ENCODE data around the gene PDE4D.

The PDE4D gene

DNA sequence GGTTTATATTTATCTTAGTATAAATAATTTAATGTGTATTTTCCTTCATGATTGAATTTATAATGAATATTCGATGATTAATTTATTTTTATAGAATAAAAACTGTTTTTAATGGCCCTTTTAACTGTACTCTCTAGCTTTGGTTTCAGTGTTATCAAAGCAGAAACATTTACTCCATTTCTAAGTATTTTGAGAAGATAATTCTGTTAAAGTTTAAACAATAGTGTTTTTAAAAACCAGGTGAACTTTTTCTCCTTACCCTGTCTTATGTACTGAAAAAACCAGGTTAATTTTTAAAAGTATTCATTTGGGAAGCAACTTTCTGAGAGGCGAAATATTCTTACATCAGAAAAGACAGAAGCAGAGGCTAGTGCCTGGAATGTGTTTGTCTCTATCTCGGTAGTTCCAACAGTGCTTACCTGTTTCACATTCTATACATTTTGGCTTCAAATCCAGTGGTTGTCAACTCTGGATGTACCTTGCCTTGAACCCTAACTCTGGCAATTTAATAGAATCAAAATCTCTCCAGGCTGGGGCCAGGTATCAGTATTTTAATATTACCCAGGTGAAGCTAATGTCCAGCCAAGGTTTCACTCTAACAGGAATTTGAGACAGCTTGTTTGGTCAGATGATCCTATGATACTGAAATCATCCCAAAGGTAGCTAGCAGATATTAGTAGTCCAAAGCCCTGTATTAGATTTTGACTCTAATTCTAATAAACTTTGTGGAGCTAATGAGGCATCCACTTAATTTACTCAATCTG is 434.4 kb downstream of the PDE4D start:
- Histone ChIP-seq H3K9ac (ENCODE audit: low read depth, low read length, poor library complexity) (no peak overlapping the region), H2BK12ac (ENCODE audit: low read length) (no peak overlapping the region), H3K79me1 (ENCODE audit: low read depth, low read length) (no peaks in the 10 kb centered on the region), H2BK15ac (ENCODE audit: low read length) (no peak overlapping the region), H3K4me2 (ENCODE audit: insufficient read depth, low read length, poor library complexity, severe bottlenecking) (no peak overlapping the region), H3K4ac (ENCODE audit: low read length) (no peak overlapping the region), H4K8ac (ENCODE audit: low read depth, low read length) (no peak overlapping the region), H3K27ac (replicated peaks; ENCODE audit: low read length) (no peak overlapping the region), H4K91ac (ENCODE audit: low read depth, low read length, poor library complexity) (no peak overlapping the region), H3K9me3 (replicated peaks in 1 of 2; ENCODE audit: control insufficient read depth in 2 of 2, insufficient read depth in 1 of 2, low read depth in 1 of 2, low read length in 2 of 2) (peaks cover 0 to 7% of the 10 kb centered on the region in 2 donors), H2BK120ac (ENCODE audit: low read depth, low read length) (no peak overlapping the region), H3K23ac (ENCODE audit: low read depth, low read length, poor library complexity) (no peak overlapping the region), H3K14ac (ENCODE audit: low read length) (no peak overlapping the region), H3K18ac (ENCODE audit: low read length) (no peak overlapping the region), H3K36me3 (replicated peaks in 1 of 2; ENCODE audit: control insufficient read depth in 2 of 2, insufficient read depth in 2 of 2, low read length in 2 of 2) (no peaks in the 10 kb centered on the region), H2AFZ (ENCODE audit: low read length) (no peak overlapping the region), H2BK5ac (ENCODE audit: low read length) (no peak overlapping the region), H3K4me3 (ENCODE audit: low read length in 2 of 2) (no peak overlapping the region), H2AK5ac (ENCODE audit: low read depth, low read length) (no peak overlapping the region), H3K4me1 (ENCODE audit: control insufficient read depth in 2 of 2, insufficient read depth in 1 of 2, low read depth in 1 of 2, low read length in 2 of 2) (no peaks in the 10 kb centered on the region), H3K27me3 (ENCODE audit: control insufficient read depth in 3 of 3, insufficient read depth in 3 of 3, low read depth in 1 of 3, low read length in 3 of 3) (no peaks in the 10 kb centered on the region)
- no CpG with 5 or more reads among the region's 3 CpGs for WGBS, 2 donors (ENCODE audit: extremely low coverage in 2 of 2, insufficient read length in 2 of 2, insufficient replicate concordance in 1 of 2)
- no peak for DNase-seq (ENCODE audit: low spot score)

DNA sequence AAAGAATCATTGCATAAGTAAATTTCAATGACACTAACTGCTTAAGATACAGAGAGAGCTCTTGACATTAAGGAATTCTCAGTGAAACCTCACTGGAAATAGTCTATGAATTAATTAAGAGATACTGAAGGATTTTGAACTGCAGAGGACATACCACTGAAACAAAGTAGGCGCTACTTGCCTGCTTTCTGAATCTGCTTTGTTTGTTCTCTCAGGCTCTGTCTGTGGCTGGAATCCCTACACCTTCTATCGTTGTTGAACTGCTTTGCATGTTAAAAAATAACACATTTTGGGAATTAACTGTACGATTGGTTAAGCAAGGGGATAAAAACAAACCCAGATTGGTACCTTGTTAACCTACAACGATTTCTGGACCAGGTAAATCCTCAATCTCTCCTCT is 435.2 kb downstream of the PDE4D start:
- no peak overlapping the region for H3K18ac ChIP-seq (ENCODE audit: low read length)
- no peaks in the 10 kb centered on the region for H3K79me1 ChIP-seq (ENCODE audit: low read depth, low read length)
- no peak overlapping the region for H2AFZ ChIP-seq (ENCODE audit: low read length)
- no peak overlapping the region for H3K23ac ChIP-seq (ENCODE audit: low read depth, low read length, poor library complexity)
- no peak overlapping the region for H2BK5ac ChIP-seq (ENCODE audit: low read length)
- no peak overlapping the region for H2BK15ac ChIP-seq (ENCODE audit: low read length)
- no CpG with 5 or more reads among the region's 4 CpGs for WGBS, 2 donors (ENCODE audit: extremely low coverage in 2 of 2, insufficient read length in 2 of 2, insufficient replicate concordance in 1 of 2)
- H2BK12ac ChIP-seq (ENCODE audit: low read length): no peak overlapping the region
- H3K4me3 ChIP-seq (ENCODE audit: low read length in 2 of 2): no peak overlapping the region
- peaks cover 0 to 7% of the 10 kb centered on the region in 2 donors for H3K9me3 ChIP-seq (replicated peaks in 1 of 2; ENCODE audit: control insufficient read depth in 2 of 2, insufficient read depth in 1 of 2, low read depth in 1 of 2, low read length in 2 of 2)
- H4K91ac ChIP-seq (ENCODE audit: low read depth, low read length, poor library complexity): no peak overlapping the region
- H4K8ac ChIP-seq (ENCODE audit: low read depth, low read length): no peak overlapping the region
- no peak overlapping the region for H3K9ac ChIP-seq (ENCODE audit: low read depth, low read length, poor library complexity)
- H3K4ac ChIP-seq (ENCODE audit: low read length): no peak overlapping the region
- no peak overlapping the region for H2AK5ac ChIP-seq (ENCODE audit: low read depth, low read length)
- H3K4me2 ChIP-seq (ENCODE audit: insufficient read depth, low read length, poor library complexity, severe bottlenecking): no peak overlapping the region
- H3K36me3 ChIP-seq (replicated peaks in 1 of 2; ENCODE audit: control insufficient read depth in 2 of 2, insufficient read depth in 2 of 2, low read length in 2 of 2): no peaks in the 10 kb centered on the region
- DNase-seq (ENCODE audit: low spot score): no peak
- no peak overlapping the region for H3K14ac ChIP-seq (ENCODE audit: low read length)
- no peak overlapping the region for H3K27ac ChIP-seq (replicated peaks; ENCODE audit: low read length)
- no peak overlapping the region for H2BK120ac ChIP-seq (ENCODE audit: low read depth, low read length)
- H3K27me3 ChIP-seq (ENCODE audit: control insufficient read depth in 3 of 3, insufficient read depth in 3 of 3, low read depth in 1 of 3, low read length in 3 of 3): no peaks in the 10 kb centered on the region
- H3K4me1 ChIP-seq (ENCODE audit: control insufficient read depth in 2 of 2, insufficient read depth in 1 of 2, low read depth in 1 of 2, low read length in 2 of 2): no peaks in the 10 kb centered on the region

- Histone ChIP-seq H2AFZ (ENCODE audit: low read length) (no peak overlapping the region), H3K9me3 (replicated peaks in 1 of 2; ENCODE audit: control insufficient read depth in 2 of 2, insufficient read depth in 1 of 2, low read depth in 1 of 2, low read length in 2 of 2) (peaks cover 0 to 8% of the 10 kb centered on the region in 2 donors), H3K9ac (ENCODE audit: low read depth, low read length, poor library complexity) (no peak overlapping the region), H3K4me1 (ENCODE audit: control insufficient read depth in 2 of 2, insufficient read depth in 1 of 2, low read depth in 1 of 2, low read length in 2 of 2) (no peaks in the 10 kb centered on the region), H2BK15ac (ENCODE audit: low read length) (no peak overlapping the region), H2BK12ac (ENCODE audit: low read length) (no peak overlapping the region), H2AK5ac (ENCODE audit: low read depth, low read length) (no peak overlapping the region), H4K91ac (ENCODE audit: low read depth, low read length, poor library complexity) (no peak overlapping the region), H3K4me2 (ENCODE audit: insufficient read depth, low read length, poor library complexity, severe bottlenecking) (no peak overlapping the region), H3K27ac (replicated peaks; ENCODE audit: low read length) (no peak overlapping the region), H3K18ac (ENCODE audit: low read length) (no peak overlapping the region), H3K14ac (ENCODE audit: low read length) (no peak overlapping the region), H3K4me3 (ENCODE audit: low read length in 2 of 2) (no peak overlapping the region), H4K8ac (ENCODE audit: low read depth, low read length) (no peak overlapping the region), H3K36me3 (replicated peaks in 1 of 2; ENCODE audit: control insufficient read depth in 2 of 2, insufficient read depth in 2 of 2, low read length in 2 of 2) (no peaks in the 10 kb centered on the region), H3K79me1 (ENCODE audit: low read depth, low read length) (no peaks in the 10 kb centered on the region), H2BK5ac (ENCODE audit: low read length) (no peak overlapping the region), H3K23ac (ENCODE audit: low read depth, low read length, poor library complexity) (no peak overlapping the region), H3K4ac (ENCODE audit: low read length) (no peak overlapping the region), H3K27me3 (ENCODE audit: control insufficient read depth in 3 of 3, insufficient read depth in 3 of 3, low read depth in 1 of 3, low read length in 3 of 3) (no peaks in the 10 kb centered on the region), H2BK120ac (ENCODE audit: low read depth, low read length) (no peak overlapping the region)
- 100% methylated on average over 1 of the region's 3 CpGs; no CpG with 5 or more reads in 1 of the 2 donors for WGBS, 2 donors (ENCODE audit: extremely low coverage in 2 of 2, insufficient read length in 2 of 2, insufficient replicate concordance in 1 of 2)
- DNase-seq (ENCODE audit: low spot score): no peak
These were observed 443.5 kb downstream of the PDE4D start for GRCh38 chr5:59449905-59450644.

DNA sequence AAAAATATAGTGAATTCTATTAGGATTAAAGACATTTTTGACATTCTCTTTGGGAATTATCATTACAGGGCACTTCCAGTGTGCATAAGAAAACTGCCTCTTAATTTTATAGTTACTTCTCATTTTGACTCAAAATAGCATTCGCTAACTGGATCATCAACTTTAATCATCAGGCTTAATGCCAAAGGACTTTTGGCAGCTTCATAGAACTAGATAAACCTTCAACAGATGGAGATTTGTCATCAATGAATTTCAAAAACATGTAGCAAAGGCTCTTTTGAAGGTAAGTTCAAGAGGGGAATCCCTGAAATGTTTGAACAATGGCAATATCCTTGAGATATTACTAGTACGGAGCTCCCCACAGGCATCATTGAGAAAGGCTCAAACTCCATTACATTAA is 447.2 kb downstream of the PDE4D start:
- Histone ChIP-seq H4K91ac (ENCODE audit: low read depth, low read length, poor library complexity) (no peak overlapping the region), H3K27ac (replicated peaks; ENCODE audit: low read length) (no peak overlapping the region), H3K4me2 (ENCODE audit: insufficient read depth, low read length, poor library complexity, severe bottlenecking) (no peak overlapping the region), H3K4me1 (ENCODE audit: control insufficient read depth in 2 of 2, insufficient read depth in 1 of 2, low read depth in 1 of 2, low read length in 2 of 2) (no peaks in the 10 kb centered on the region), H3K27me3 (ENCODE audit: control insufficient read depth in 3 of 3, insufficient read depth in 3 of 3, low read depth in 1 of 3, low read length in 3 of 3) (no peaks in the 10 kb centered on the region), H2BK120ac (ENCODE audit: low read depth, low read length) (no peak overlapping the region), H3K4me3 (ENCODE audit: low read length in 2 of 2) (no peak overlapping the region), H3K4ac (ENCODE audit: low read length) (no peak overlapping the region), H2AFZ (ENCODE audit: low read length) (no peak overlapping the region), H3K9me3 (replicated peaks in 1 of 2; ENCODE audit: control insufficient read depth in 2 of 2, insufficient read depth in 1 of 2, low read depth in 1 of 2, low read length in 2 of 2) (peaks cover 0 to 7% of the 10 kb centered on the region in 2 donors), H3K9ac (ENCODE audit: low read depth, low read length, poor library complexity) (no peak overlapping the region), H3K23ac (ENCODE audit: low read depth, low read length, poor library complexity) (no peak overlapping the region), H3K14ac (ENCODE audit: low read length) (no peak overlapping the region), H3K79me1 (ENCODE audit: low read depth, low read length) (no peaks in the 10 kb centered on the region), H2BK15ac (ENCODE audit: low read length) (no peak overlapping the region), H4K8ac (ENCODE audit: low read depth, low read length) (no peak overlapping the region), H2AK5ac (ENCODE audit: low read depth, low read length) (no peak overlapping the region), H3K36me3 (replicated peaks in 1 of 2; ENCODE audit: control insufficient read depth in 2 of 2, insufficient read depth in 2 of 2, low read length in 2 of 2) (no peaks in the 10 kb centered on the region), H2BK12ac (ENCODE audit: low read length) (no peak overlapping the region), H2BK5ac (ENCODE audit: low read length) (no peak overlapping the region), H3K18ac (ENCODE audit: low read length) (no peak overlapping the region)
- no peak for DNase-seq (ENCODE audit: low spot score)
- no CpG with 5 or more reads among the region's 2 CpGs for WGBS, 2 donors (ENCODE audit: extremely low coverage in 2 of 2, insufficient read length in 2 of 2, insufficient replicate concordance in 1 of 2)
